Lower leg skin (tissue), 3 donors: ENCODE results near the gene LRRC27.

Source experiments
- POLR2A ChIP-seq, 2 donors: fragments of 450-650 bp; IDR thresholded peaks; one replicate each; pipeline ENCODE4 v1.6.1; 2016 to 2017; ENCODE audit warnings: antibody characterized with exemption in 2 of 2, mild to moderate bottlenecking in 1 of 2, moderate library complexity in 1 of 2
- TF ChIP-seq, protein P1 (sequence below), 3 donors: fragments of 450-650 bp; IDR thresholded peaks; one replicate each; pipeline ENCODE4 v1.5.1; 2016; ENCODE audit warnings: antibody characterized with exemption in 3 of 3, mild to moderate bottlenecking in 3 of 3, moderate library complexity in 2 of 3

DNA sequence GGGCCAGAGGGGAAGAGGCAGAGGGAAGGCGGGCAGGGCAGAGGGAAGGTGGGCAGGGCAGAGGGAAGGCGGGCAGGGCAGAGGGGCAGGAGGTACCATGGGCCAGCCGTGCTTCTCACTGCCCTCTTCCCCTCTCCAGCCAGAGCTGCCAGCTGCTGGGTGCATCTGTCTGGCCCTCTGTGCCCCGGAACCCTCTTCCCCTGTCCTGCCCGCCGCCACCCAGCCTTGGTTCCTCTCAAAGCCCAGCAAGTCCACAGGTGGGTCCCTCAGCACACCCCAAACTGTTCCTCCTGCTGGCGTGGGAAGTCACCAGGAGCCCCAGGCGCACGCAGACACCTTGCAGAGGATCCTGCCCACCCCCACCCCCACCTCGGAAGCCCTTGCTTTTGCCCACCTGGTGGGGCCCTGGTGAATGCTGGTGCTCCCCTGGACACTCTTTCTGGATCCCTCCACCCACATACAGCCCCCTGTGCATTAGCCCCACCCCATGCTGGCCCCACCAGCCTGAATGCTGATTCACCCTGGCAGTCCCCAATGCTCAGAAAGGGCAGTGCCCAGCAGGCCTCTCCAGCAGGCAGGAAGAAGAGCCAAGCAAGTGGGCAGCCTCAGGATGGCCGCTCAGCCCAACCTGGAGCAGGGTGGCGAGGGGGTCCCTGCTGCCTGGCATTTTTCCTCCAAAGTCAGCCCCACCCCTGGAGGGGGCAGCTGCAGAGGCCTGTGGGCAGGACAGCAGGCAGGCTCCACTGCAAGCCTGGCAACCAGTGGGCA is 63.1 kb downstream of the LRRC27 start:
- TF ChIP-seq, protein P1, sequence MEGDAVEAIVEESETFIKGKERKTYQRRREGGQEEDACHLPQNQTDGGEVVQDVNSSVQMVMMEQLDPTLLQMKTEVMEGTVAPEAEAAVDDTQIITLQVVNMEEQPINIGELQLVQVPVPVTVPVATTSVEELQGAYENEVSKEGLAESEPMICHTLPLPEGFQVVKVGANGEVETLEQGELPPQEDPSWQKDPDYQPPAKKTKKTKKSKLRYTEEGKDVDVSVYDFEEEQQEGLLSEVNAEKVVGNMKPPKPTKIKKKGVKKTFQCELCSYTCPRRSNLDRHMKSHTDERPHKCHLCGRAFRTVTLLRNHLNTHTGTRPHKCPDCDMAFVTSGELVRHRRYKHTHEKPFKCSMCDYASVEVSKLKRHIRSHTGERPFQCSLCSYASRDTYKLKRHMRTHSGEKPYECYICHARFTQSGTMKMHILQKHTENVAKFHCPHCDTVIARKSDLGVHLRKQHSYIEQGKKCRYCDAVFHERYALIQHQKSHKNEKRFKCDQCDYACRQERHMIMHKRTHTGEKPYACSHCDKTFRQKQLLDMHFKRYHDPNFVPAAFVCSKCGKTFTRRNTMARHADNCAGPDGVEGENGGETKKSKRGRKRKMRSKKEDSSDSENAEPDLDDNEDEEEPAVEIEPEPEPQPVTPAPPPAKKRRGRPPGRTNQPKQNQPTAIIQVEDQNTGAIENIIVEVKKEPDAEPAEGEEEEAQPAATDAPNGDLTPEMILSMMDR (IDR thresholded peaks at IDR 0.05): no peak
- no peak for TF ChIP-seq POLR2A (IDR thresholded peaks at IDR 0.05)
